AG04450 (cell line): ENCODE data around the gene ATAD1. TPM values are rescaled to one million over a fixed set of nuclear protein-coding genes. Genes with fewer than 3 reads are reported as not detected.
"Not testable (repeated sequence)": the region's sequence is repeated elsewhere in the genome, so short reads cannot be mapped to it uniquely, and the experiment has no call there.

Source experiments
- CTCF ChIA-PET: fragments of 300-600, 350-600 bp; formaldehyde crosslinking; extraction: SDS; loops from one replicate; lab custom pipeline; 2022; ENCODE audit warnings: antibody characterized with exemption, inconsistent platforms; lab: Charles Lee
- POLR2A ChIA-PET: fragments of 350-600 bp; formaldehyde crosslinking; extraction: SDS; loops from one replicate; lab custom pipeline; 2021; ENCODE audit warnings: antibody characterized with exemption, inconsistent platforms; lab: Yijun Ruan, JAX
- DNase-seq: peaks from one replicate; pipeline ENCODE4 v3.0.0-alpha.2; 2011; ENCODE audit warnings: low read depth, low spot score
- H3K27ac ChIP-seq: one replicate; pipeline ENCODE4 v1.5.1; 2012; ENCODE audit warnings: low read depth, low read length, control low read depth
- H3K27me3 ChIP-seq: one replicate; pipeline ENCODE4 v1.6.0; 2012; ENCODE audit warnings: low read length; ENCODE audit not compliant: control insufficient read depth, insufficient read depth
- H3K4me3 ChIP-seq: 2 replicates; pipeline ENCODE4 v1.5.1; 2011; ENCODE audit warnings: mild to moderate bottlenecking, low read depth, low read length, control low read depth
- H3K9me3 ChIP-seq: 2 replicates; pipeline ENCODE4 v1.5.1; 2012; ENCODE audit warnings: low read length; ENCODE audit not compliant: control insufficient read depth, insufficient read depth
- CTCF ChIP-seq: IDR thresholded peaks from 2 replicates; pipeline ENCODE4 v1.5.1; 2011; ENCODE audit warnings: low read depth, low read length, control low read depth, inconsistent platforms
- polyA plus RNA-seq: library from polyadenylated mRNA; depleted of rRNA; stranded (reverse); fragments of >200 nt; gene quantifications from 2 replicates; pipeline ENCODE4 v1.2.3, GENCODE V29; 2011

Gene ATAD1
- polyA plus RNA-seq, 1 experiment, result 43.7 TPM

- Histone ChIP-seq H3K9me3 (no peaks in the 10 kb centered on the region), H3K27me3 (no peaks in the 10 kb centered on the region), H3K4me3 (peak overlapping the region; percentile 91), H3K27ac (peak overlapping the region; percentile 24)
- POLR2A ChIA-PET, result interaction anchor here (1.3 kb wide), 1 partner anchor 523 kb away, joined by 4 read pairs; no protein-coding TSS in a partner anchor
- no peak for TF ChIP-seq CTCF
- no peak for DNase-seq
- CTCF ChIA-PET, result interaction anchor here (4.3 kb wide), 1 partner anchor 525 kb away, joined by 22 read pairs; no protein-coding TSS in a partner anchor
These were observed 46.6 kb upstream of the ATAD1 start for GRCh38 chr10:87864496-87865059.

- Histone ChIP-seq H3K4me3 (peak overlapping the region; percentile 91), H3K27ac (peak overlapping the region; percentile 24)
- not testable (repeated sequence) for H3K9me3 ChIP-seq, DNase-seq, H3K27me3 ChIP-seq
- ChIA-PET CTCF (interaction anchor here (4.3 kb wide), 1 partner anchor 525 kb away, joined by 22 read pairs; no protein-coding TSS in a partner anchor), POLR2A (interaction anchor here (1.0 to 3.0 kb wide), 6 partner anchors 46 to 525 kb away, joined by 3 to 23 read pairs (median 4); partner anchors contain the start of gene ATAD1)
These were observed 46.0 kb upstream of the ATAD1 start for GRCh38 chr10:87863951-87864495.

GRCh38 chr10:87863053-87863943 lies 45.3 kb upstream of the ATAD1 start, which contains the start of the genes KLLN and PTEN:
KLLN (minus strand) TSS chr10:87863533; CDS start chr10:87862487, 1,046 bp downstream.
PTEN (plus strand) TSS chr10:87863625; CDS start chr10:87864470, 845 bp downstream.
- TF ChIP-seq CTCF, result no peak
- Histone ChIP-seq H3K27me3 (no peaks in the 10 kb centered on the region), H3K27ac (peak within 1 kb of the TSS; percentile 73), H3K9me3 (no peaks in the 10 kb centered on the region), H3K4me3 (peak within 1 kb of the TSS; percentile 91)
- DNase-seq, result peak; percentile 83
- POLR2A ChIA-PET, result interaction anchor here (1.0 to 3.0 kb wide), 12 partner anchors 9 to 720 kb away, joined by 3 to 23 read pairs (median 4); partner anchors contain the start of genes ATAD1 and RNLS
- CTCF ChIA-PET, result interaction anchor here (2.3 to 4.3 kb wide), 2 partner anchors 526 to 690 kb away, joined by 6 to 22 read pairs; no protein-coding TSS in a partner anchor

GRCh38 chr10:87862679-87863052 lies 44.6 kb upstream of the ATAD1 start:
- ChIA-PET POLR2A (interaction anchor here (0.6 to 3.0 kb wide), 16 partner anchors 9 to 720 kb away, joined by 3 to 23 read pairs (median 4); partner anchors contain the start of genes ATAD1, MINPP1 and RNLS), CTCF (interaction anchor here (2.3 to 4.3 kb wide), 3 partner anchors 526 to 690 kb away, joined by 6 to 22 read pairs (median 19); no protein-coding TSS in a partner anchor)
- TF ChIP-seq CTCF, result no peak
- DNase-seq, result no peak
- H3K27ac ChIP-seq, result peak overlapping the region; percentile 73
- peak overlapping the region; percentile 91 for H3K4me3 ChIP-seq
- no peaks in the 10 kb centered on the region for H3K9me3 ChIP-seq
- no peaks in the 10 kb centered on the region for H3K27me3 ChIP-seq
